GM12874 (cell line): ENCODE data around the gene HIPK4.

Source experiments
- TF ChIP-seq, protein P1 (sequence below): IDR thresholded peaks from 2 replicates; pipeline ENCODE4 v1.5.1; 2011; ENCODE audit warnings: low read depth, mild to moderate bottlenecking, control low read depth, low read length, moderate library complexity; ENCODE audit not compliant: insufficient read depth

The HIPK4 gene

DNA sequence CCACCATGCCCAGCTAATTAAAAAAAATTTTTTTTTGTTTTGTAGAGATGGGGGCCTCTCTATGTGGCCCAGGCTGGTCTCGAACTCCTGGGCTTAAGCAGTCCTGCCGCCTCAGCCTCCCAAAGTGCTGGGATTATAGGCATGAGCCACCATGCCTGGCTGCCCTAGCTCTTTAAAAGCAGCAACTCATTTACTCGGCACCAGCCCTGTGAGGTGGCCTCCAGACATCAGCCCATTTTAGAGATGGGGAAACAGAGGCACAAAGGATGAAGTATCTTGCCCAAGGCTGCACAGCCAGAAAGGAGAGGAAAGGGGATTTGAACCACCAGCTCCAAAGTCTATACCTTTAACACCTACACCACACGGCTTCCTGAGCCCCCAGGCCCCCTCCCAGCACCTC lies 22.9 kb upstream of the HIPK4 start:
- TF ChIP-seq, protein P1, sequence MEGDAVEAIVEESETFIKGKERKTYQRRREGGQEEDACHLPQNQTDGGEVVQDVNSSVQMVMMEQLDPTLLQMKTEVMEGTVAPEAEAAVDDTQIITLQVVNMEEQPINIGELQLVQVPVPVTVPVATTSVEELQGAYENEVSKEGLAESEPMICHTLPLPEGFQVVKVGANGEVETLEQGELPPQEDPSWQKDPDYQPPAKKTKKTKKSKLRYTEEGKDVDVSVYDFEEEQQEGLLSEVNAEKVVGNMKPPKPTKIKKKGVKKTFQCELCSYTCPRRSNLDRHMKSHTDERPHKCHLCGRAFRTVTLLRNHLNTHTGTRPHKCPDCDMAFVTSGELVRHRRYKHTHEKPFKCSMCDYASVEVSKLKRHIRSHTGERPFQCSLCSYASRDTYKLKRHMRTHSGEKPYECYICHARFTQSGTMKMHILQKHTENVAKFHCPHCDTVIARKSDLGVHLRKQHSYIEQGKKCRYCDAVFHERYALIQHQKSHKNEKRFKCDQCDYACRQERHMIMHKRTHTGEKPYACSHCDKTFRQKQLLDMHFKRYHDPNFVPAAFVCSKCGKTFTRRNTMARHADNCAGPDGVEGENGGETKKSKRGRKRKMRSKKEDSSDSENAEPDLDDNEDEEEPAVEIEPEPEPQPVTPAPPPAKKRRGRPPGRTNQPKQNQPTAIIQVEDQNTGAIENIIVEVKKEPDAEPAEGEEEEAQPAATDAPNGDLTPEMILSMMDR, result no peak

GRCh38 chr19:40411958-40412499 lies 22.0 kb upstream of the HIPK4 start:
- TF ChIP-seq, protein P1, result no peak

DNA sequence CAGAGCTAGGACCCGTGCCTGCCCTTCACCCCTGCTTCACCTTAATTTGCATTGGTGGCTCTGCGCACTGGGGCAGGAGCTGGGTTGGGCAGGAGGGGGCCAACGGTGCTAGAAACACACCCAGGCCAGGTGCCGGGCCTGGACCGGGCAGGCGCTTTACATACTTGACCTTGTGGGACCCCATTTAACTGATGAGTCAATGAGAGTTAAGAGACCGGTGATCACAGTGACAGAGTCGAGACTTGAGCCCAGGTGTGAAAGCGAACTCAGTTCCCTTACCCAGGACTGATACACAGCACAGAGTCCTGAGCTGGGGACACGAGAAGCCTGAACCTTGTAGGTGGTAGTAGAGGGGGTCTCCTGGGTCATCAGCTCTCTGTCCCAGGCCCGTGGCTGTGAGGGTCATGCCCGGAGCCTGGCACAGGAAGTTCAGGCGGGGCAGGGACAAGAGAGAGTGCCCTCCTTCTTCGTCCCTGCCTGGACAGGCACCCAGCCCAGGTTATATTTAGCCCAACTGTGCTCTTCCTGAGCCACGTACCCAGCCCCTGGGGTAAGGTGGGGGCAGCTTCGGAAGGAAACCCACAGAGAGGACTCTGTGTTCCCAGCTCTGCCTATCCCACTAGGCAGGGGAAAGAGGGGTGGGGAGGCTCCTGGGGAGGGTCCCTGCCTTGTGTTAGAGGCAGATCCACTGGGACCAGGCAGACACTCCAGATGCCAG lies 21.3 kb upstream of the HIPK4 start:
- TF ChIP-seq, protein P1, result no peak

GRCh38 chr19:40410030-40410389 lies 20.0 kb upstream of the HIPK4 start:
- TF ChIP-seq, protein P1, result no peak

DNA sequence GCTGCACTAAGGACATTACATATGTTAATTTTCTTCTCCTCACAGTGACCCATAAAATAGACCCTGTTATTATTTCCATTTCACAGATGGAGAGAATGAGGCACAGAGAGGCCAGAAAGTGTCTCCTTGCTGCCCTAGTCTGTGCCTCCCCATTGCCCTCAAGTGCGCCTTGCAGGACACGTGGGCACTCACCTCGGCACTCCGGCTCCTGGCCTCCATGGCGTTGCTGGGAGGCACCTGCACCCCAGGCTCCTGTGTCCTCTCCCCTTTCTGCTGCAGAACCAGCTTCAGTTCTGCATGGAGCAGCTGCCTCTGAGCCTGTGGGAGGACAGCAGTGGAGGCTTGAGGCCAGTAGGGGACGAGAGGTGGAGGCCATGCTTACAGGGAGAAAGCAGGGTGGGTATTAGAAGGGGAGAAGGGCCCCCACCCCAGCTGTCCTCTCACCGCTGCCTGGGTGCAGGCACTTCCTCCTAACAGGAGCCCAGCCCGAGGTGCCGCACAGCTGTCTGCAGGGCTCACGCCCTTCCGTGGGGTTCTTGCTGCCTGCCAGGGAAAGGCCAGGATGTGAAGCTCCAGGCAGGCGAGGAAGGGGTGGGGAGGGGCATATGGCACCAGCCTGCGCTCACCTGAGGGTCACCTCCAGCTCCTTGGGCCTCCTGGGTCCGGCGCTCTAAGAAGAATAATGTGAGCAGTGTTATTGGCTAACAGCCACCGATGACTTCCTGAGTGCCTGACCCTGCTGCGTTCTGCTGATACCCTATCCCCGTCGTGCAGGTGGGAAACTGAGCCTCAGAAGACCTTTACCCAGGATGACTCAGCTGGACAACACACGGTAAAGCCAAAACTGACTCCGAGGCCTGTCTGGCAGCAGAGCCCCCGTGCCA lies 18.0 kb upstream of the HIPK4 start:
- TF ChIP-seq, protein P1, result no peak

DNA sequence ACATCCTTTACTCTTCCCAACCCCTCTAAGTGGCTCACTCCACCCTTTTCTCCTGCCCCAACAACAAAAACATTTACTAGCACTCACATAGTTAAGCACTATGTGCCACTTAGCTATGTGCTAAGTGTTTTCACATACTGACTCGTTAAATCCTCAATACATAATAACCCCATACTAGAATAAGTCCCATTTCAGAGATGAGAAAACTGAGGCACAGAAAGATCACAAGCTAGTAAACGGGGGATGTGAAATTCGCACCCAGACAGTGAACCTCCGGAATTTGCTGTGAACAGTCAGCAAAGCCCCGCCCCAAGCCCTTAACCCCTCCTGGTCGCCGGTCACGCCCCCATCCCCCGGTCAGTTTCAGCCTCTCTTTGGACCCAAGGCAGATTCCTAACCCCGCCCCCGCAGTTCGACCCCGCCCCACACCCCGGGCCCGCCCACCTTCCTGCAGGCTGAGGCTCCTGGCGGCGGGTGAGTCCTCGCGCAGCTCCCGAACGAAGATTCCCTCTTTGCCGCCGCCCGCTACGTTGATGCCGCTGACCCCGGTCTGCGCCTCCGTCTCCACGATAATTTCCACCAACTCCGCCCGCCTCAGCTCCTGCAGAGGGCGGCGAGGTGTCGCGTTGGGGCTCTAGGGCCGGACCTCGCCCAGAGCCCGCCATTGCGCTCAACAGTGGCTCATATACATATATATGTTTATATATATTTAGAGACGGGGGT lies 13.4 kb upstream of the HIPK4 start:
- TF ChIP-seq, protein P1, result no peak

GRCh38 chr19:40400559-40400958 lies 10.6 kb upstream of the HIPK4 start:
- TF ChIP-seq, protein P1, result no peak
